KMS-11 (cell line): Measurements from ENCODE around the gene ZFR.

Experiments used
- H2AFZ ChIP-seq: fragments of 200-600 bp; sonication (generic); 2 replicates; pipeline ENCODE4 v1.6.1; 2016; ENCODE audit warnings: antibody characterized with exemption, mixed run types, low read depth
- H3K27ac ChIP-seq: fragments of 200-600 bp; sonication (generic); 2 replicates; pipeline ENCODE4 v1.6.1; 2016; ENCODE audit warnings: mild to moderate bottlenecking, mixed run types
- H3K27me3 ChIP-seq: fragments of 200-600 bp; sonication (generic); 2 replicates; pipeline ENCODE4 v1.6.1; 2017; ENCODE audit warnings: mild to moderate bottlenecking, low read depth, mixed run types, moderate library complexity; ENCODE audit not compliant: insufficient read depth
- H3K36me3 ChIP-seq: fragments of 200-600 bp; sonication (generic); 2 replicates; pipeline ENCODE4 v1.6.1; 2017; ENCODE audit warnings: mild to moderate bottlenecking, mixed run types; ENCODE audit not compliant: insufficient read depth
- H3K4me1 ChIP-seq: fragments of 200-600 bp; sonication (generic); 2 replicates; pipeline ENCODE4 v1.6.1; 2016; ENCODE audit warnings: mild to moderate bottlenecking, low read depth, mixed run types; ENCODE audit not compliant: poor library complexity, severe bottlenecking
- H3K4me2 ChIP-seq: fragments of 200-600 bp; sonication (generic); 2 replicates; pipeline ENCODE4 v1.7.0; 2016; ENCODE audit warnings: mild to moderate bottlenecking, mixed run types
- H3K4me3 ChIP-seq: fragments of 200-600 bp; sonication (generic); IDR thresholded peaks from 2 replicates; pipeline ENCODE4 v1.6.1; 2017; ENCODE audit warnings: low read depth, low read length, mixed read lengths; ENCODE audit not compliant: insufficient read depth
- H3K79me2 ChIP-seq: fragments of 200-600 bp; sonication (generic); 2 replicates; pipeline ENCODE4 v1.6.1; 2016; ENCODE audit warnings: low read depth, mixed run types; ENCODE audit not compliant: insufficient read depth
- H3K9ac ChIP-seq: fragments of 200-600 bp; sonication (generic); 2 replicates; pipeline ENCODE4 v1.6.1; 2016; ENCODE audit warnings: mild to moderate bottlenecking, mixed run types
- H4K20me1 ChIP-seq: fragments of 200-600 bp; sonication (generic); 2 replicates; pipeline ENCODE4 v1.6.1; 2016; ENCODE audit warnings: mild to moderate bottlenecking, mixed run types; ENCODE audit not compliant: insufficient read depth
- CTCF ChIP-seq: fragments of 200-600 bp; sonication (generic); conservative IDR thresholded peaks from 2 replicates; pipeline ENCODE4 v1.6.1; 2017; ENCODE audit warnings: low read depth, mild to moderate bottlenecking, antibody characterized with exemption, low read length, moderate library complexity, mixed read lengths

ZFR gene

GRCh38 chr5:32339198-32339597 is 105.3 kb downstream of the ZFR start:
- Histone ChIP-seq H2AFZ (no peak overlapping the region), H4K20me1 (no peaks in the 10 kb centered on the region), H3K36me3 (no peaks in the 10 kb centered on the region), H3K4me3 (no peak overlapping the region), H3K79me2 (no peaks in the 10 kb centered on the region), H3K27me3 (no peaks in the 10 kb centered on the region), H3K9ac (no peak overlapping the region), H3K27ac (no peak overlapping the region), H3K4me1 (no peaks in the 10 kb centered on the region), H3K4me2 (no peak overlapping the region)
- no peak for TF ChIP-seq CTCF

GRCh38 chr5:32332966-32333365 is 111.6 kb downstream of the ZFR start:
- Histone ChIP-seq H4K20me1 (no peaks in the 10 kb centered on the region), H2AFZ (no peak overlapping the region), H3K4me3 (no peak overlapping the region), H3K36me3 (no peaks in the 10 kb centered on the region), H3K9ac (no peak overlapping the region), H3K79me2 (no peaks in the 10 kb centered on the region), H3K4me1 (no peaks in the 10 kb centered on the region), H3K4me2 (no peak overlapping the region), H3K27me3 (no peaks in the 10 kb centered on the region), H3K27ac (no peak overlapping the region)
- no peak for TF ChIP-seq CTCF

GRCh38 chr5:32332361-32332760 is 112.2 kb downstream of the ZFR start:
- H3K4me1 ChIP-seq, result peaks cover 1% of the 10 kb centered on the region
- H3K4me2 ChIP-seq, result no peak overlapping the region
- no peak overlapping the region for H2AFZ ChIP-seq
- H3K36me3 ChIP-seq, result no peaks in the 10 kb centered on the region
- no peaks in the 10 kb centered on the region for H3K79me2 ChIP-seq
- no peaks in the 10 kb centered on the region for H3K27me3 ChIP-seq
- H3K4me3 ChIP-seq, result no peak overlapping the region
- H3K27ac ChIP-seq, result no peak overlapping the region
- no peak overlapping the region for H3K9ac ChIP-seq
- TF ChIP-seq CTCF, result no peak
- no peaks in the 10 kb centered on the region for H4K20me1 ChIP-seq

GRCh38 chr5:32331935-32332274 is 112.6 kb downstream of the ZFR start:
- H3K4me3 ChIP-seq, result no peak overlapping the region

More at GRCh38 chr5:32331935-32332274, 112.6 kb downstream of the ZFR start:
- TF ChIP-seq CTCF, result no peak
- Histone ChIP-seq H4K20me1 (no peaks in the 10 kb centered on the region), H3K4me2 (no peak overlapping the region), H3K36me3 (no peaks in the 10 kb centered on the region), H3K79me2 (no peaks in the 10 kb centered on the region), H3K27ac (no peak overlapping the region), H2AFZ (no peak overlapping the region), H3K27me3 (no peaks in the 10 kb centered on the region), H3K4me1 (peaks cover 6% of the 10 kb centered on the region), H3K9ac (no peak overlapping the region)
